ENCODE results near the gene FEZF2. TPM values are rescaled to one million over a fixed set of nuclear protein-coding genes. Genes with fewer than 3 reads are reported as not detected.

Gene FEZF2
- total RNA-seq, 2 donors from 2014 or later = not detected

GRCh38 chr3:62364191-62364590 lies 9.2 kb downstream of the FEZF2 start:
- Mint-ChIP-seq H3K27ac (no peak overlapping the region), H3K9me3 (peaks cover 0 to 8% of the 10 kb centered on the region in 2 donors), H3K36me3 (peaks cover 0 to 22% of the 10 kb centered on the region in 2 donors)
- ATAC-seq (no peak), DNase-seq (ENCODE audit: low spot score in 2 of 2) (no peak)

DNA sequence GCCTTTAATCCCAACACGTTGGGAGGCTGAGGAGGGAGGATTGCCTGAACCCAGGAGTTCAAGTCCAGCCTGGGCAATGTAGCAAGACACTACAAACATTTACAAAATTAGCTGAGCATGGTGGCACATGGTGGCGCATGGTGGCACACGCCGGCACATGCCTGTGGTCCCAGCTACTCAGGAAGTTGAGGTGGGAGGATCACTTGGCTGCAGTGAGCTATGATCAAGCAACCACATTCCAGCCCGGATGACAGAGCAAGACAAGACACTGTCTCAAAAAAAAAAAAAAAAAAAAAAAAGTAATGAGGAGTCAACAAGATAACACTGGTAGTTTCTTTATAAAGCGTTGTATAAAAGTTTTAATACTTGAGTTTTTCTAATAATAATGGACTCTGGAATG lies 10.1 kb downstream of the FEZF2 start:
- Mint-ChIP-seq H3K36me3 (peaks cover 0 to 17% of the 10 kb centered on the region in 2 donors), H3K27ac (no peak overlapping the region), H3K9me3 (peaks cover 0 to 8% of the 10 kb centered on the region in 2 donors)
- ATAC-seq (no peak), DNase-seq (ENCODE audit: low spot score in 2 of 2) (no peak)

DNA sequence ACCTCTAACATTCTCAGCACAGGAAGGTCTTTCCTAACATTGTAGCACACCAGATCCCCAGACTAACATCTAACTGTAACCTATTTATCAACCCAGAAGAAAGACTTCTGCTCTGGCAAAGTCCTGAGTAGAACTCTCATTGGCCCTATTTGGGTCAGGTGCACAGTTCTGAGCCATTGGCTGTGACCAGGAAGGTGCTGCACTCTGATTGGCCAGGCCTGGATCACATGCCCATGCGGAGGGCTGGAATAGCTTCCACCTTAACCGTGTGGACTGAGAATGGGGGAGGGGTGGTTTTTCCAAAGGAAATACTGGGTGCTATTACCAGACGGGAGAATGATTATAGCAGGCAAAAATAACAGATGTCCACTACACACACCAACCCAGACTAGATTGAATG lies 11.5 kb downstream of the FEZF2 start:
- DNase-seq (ENCODE audit: low spot score in 2 of 2) (no peak), ATAC-seq (no peak)
- peaks cover 0 to 5% of the 10 kb centered on the region in 2 donors for H3K36me3 Mint-ChIP-seq
- H3K27ac Mint-ChIP-seq = no peak overlapping the region
- peaks cover 0 to 8% of the 10 kb centered on the region in 2 donors for H3K9me3 Mint-ChIP-seq

- Mint-ChIP-seq H3K27ac (no peak overlapping the region), H3K9me3 (peaks cover 0 to 8% of the 10 kb centered on the region in 2 donors), H3K36me3 (peaks cover 0 to 5% of the 10 kb centered on the region in 2 donors)
- no peak for DNase-seq (ENCODE audit: low spot score in 2 of 2)
- no peak for ATAC-seq
Observed at GRCh38 chr3:62361261-62361660, 12.1 kb downstream of the FEZF2 start.

DNA sequence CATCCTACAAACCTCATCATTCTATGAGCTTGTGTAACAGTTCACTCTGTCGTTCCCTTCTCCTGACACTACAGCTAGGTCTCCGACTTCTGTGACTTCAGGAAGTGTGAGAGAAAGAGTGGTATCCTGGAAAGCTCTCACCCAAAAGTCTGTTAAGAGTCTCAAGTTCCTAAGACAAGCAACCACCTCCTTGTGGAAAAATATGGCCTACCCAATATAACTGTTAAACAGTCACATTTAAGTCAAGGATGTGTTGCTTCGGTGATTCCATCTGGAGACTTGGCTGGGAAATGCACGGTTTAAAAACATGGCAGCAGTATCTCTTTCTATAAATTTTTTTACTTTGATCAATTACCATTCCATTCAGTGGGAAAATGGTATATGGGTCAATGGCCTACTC lies 13.8 kb downstream of the FEZF2 start:
- DNase-seq (ENCODE audit: low spot score in 2 of 2) = no peak
- Mint-ChIP-seq H3K9me3 (peaks cover 0 to 8% of the 10 kb centered on the region in 2 donors), H3K27ac (no peak overlapping the region), H3K36me3 (no peaks in the 10 kb centered on the region)
- no peak for ATAC-seq

- no peaks in the 10 kb centered on the region for H3K36me3 Mint-ChIP-seq
- H3K9me3 Mint-ChIP-seq = peaks cover 0 to 8% of the 10 kb centered on the region in 2 donors
- DNase-seq (ENCODE audit: low spot score in 2 of 2) (no peak), ATAC-seq (no peak)
- no peak overlapping the region for H3K27ac Mint-ChIP-seq
Observed at GRCh38 chr3:62356356-62356755, 17.0 kb downstream of the FEZF2 start.

GRCh38 chr3:62355703-62356102 lies 17.6 kb downstream of the FEZF2 start:
- H3K9me3 Mint-ChIP-seq = peaks cover 0 to 3% of the 10 kb centered on the region in 2 donors
- H3K27ac Mint-ChIP-seq = no peak overlapping the region
- H3K36me3 Mint-ChIP-seq = no peaks in the 10 kb centered on the region
- DNase-seq (ENCODE audit: low spot score in 2 of 2) = no peak
- no peak for ATAC-seq

DNA sequence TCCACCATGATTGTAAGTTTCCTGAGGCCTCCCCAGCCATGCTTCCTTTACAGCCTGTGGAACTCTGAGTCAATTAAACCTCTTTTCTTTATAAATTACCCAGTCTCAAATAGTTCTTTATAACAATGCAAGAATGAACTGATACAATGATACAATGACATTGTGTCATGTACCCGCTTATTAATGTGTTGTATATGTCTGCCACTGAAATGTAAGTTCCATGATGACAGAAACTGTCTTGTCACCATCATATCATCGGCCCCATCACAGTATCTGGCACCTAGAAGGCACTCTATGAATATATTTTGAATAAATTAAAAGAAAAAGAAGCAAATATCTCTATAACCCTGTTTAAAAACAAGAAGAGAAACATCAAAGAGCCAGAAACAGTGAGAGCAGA lies 29.6 kb downstream of the FEZF2 start:
- no peak for DNase-seq (ENCODE audit: low spot score in 2 of 2)
- H3K36me3 Mint-ChIP-seq = peaks cover 0 to 6% of the 10 kb centered on the region in 2 donors
- H3K9me3 Mint-ChIP-seq = peaks cover 0 to 11% of the 10 kb centered on the region in 2 donors
- no peak for ATAC-seq
- no peak overlapping the region for H3K27ac Mint-ChIP-seq

DNA sequence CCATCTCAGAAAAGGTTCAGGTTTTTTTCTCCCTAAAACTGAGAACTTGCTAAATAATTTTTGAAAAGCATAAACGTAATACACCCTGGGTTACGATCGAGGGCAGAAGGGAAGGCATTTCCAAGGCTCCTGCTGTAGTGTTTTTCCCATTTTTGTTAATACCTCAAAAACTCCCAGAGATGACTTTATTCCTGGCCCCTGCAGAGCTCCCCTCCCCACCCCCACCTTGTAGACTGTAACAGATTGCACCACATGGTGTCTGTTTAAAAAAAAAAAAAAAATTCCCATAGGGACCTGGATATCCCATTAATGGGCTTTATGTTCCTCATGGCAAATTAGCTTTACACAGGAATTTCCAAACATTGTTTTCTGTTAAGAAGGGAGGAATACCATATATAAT lies 38.2 kb downstream of the FEZF2 start:
- H3K27ac Mint-ChIP-seq = no peak overlapping the region
- no peak for DNase-seq (ENCODE audit: low spot score in 2 of 2)
- H3K36me3 Mint-ChIP-seq = no peaks in the 10 kb centered on the region
- ATAC-seq = no peak
- H3K9me3 Mint-ChIP-seq = no peaks in the 10 kb centered on the region

DNA sequence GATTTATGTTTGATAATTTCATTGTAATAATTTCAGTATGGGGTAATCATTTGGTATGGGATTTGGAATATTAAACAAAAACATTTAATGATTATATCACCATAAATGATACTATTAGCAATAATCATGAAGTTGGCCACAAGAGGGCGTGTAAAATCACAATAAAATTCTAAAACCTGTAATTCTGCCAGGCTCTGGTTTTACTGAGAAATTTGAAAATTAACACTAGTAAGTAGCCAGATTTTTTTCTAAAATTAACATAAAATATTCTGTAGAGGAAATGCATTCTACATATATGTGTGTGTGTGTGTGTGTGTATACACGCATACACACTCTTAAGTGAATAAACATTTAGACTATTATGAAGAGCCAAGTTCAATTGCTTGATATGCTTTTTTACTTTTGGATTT lies 40.5 kb downstream of the FEZF2 start:
- peak in 1 of 2 donors; percentile 2 for DNase-seq (ENCODE audit: low spot score in 2 of 2)
- Mint-ChIP-seq H3K27ac (no peak overlapping the region), H3K9me3 (no peaks in the 10 kb centered on the region), H3K36me3 (no peaks in the 10 kb centered on the region)
- ATAC-seq = no peak

DNA sequence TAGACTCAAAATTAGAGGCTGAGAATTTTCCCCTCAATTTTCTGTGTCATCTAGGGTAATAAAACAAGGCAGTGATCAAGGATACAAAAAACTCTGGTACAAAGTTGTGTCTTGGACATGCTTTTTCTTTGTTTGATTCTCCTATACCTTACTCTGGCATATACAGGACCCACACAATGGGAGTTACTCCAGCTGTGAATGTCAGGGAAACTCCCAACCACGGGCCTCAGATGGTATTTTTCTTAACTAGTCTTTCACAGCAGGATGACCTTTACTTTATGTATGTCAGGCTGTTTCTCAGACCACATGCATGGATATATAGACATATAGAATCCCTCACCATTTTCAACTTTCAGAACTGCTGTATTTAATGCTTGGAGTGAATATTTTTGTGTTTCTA lies 41.3 kb downstream of the FEZF2 start:
- Mint-ChIP-seq H3K9me3 (no peaks in the 10 kb centered on the region), H3K36me3 (no peaks in the 10 kb centered on the region), H3K27ac (no peak overlapping the region)
- DNase-seq (ENCODE audit: low spot score in 2 of 2) = no peak
- peak in 1 of 2 donors; percentile 61 for ATAC-seq

- no peak for DNase-seq (ENCODE audit: low spot score in 2 of 2)
- Mint-ChIP-seq H3K9me3 (no peaks in the 10 kb centered on the region), H3K27ac (no peak overlapping the region), H3K36me3 (no peaks in the 10 kb centered on the region)
- no peak for ATAC-seq
Observed at GRCh38 chr3:62329971-62330370, 43.4 kb downstream of the FEZF2 start.

DNA sequence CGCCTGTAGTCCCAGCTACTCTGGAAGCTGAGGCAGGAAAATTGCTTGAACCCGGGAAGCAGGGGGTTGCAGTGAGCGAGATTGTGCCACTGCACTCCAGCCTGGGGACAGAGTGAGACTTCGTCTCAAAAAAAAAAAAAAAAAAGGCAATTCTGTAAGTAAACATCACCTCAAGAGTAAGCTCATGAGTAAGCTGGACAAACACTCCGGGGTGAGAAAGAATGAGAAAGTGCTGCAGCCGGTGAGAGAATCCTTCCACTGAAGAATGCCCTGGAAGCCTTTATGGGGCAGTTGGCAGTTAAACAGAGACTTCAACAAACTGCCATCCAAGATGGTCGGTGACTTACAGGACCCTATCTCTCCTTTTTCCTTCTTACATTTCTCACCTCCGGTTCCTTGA lies 47.5 kb downstream of the FEZF2 start:
- no peak for ATAC-seq
- no peak for DNase-seq (ENCODE audit: low spot score in 2 of 2)
- Mint-ChIP-seq H3K9me3 (peaks cover 0 to 1% of the 10 kb centered on the region in 2 donors), H3K36me3 (no peaks in the 10 kb centered on the region), H3K27ac (no peak overlapping the region)

- H3K36me3 Mint-ChIP-seq = peaks cover 17 to 18% of the 10 kb centered on the region in 2 donors
- DNase-seq (ENCODE audit: low spot score in 2 of 2) (no peak), ATAC-seq (no peak)
- H3K27ac Mint-ChIP-seq = no peak overlapping the region
- H3K9me3 Mint-ChIP-seq = peaks cover 3 to 12% of the 10 kb centered on the region in 2 donors
Observed at GRCh38 chr3:62323241-62323640, 50.1 kb downstream of the FEZF2 start.
